Activated CD8-positive, alpha-beta memory T cell treated with anti-CD3 and anti-CD28 coated beads, Interleukin-2, amount 10 ng/mL, durations not matched to agents 7 days and 5 days (primary cell): ENCODE results near the gene PRPF6. TPM values are rescaled to one million over a fixed set of nuclear protein-coding genes. Genes with fewer than 3 reads are reported as not detected.

Experiments
- ATAC-seq: fragments of 150-1000 bp; cut with Tn5 transposase; one replicate; pipeline ENCODE4 v1.10.0; 2021; ENCODE audit warnings: moderate library complexity
- CTCF ChIA-PET: fragments of 350-600 bp; sonication (Branson Sonifier 250); formaldehyde crosslinking; loops from one replicate; lab custom pipeline; 2021; ENCODE audit warnings: antibody characterized with exemption; lab: Charles Lee
- DNase-seq: peaks from one replicate; pipeline ENCODE4 v3.0.0-alpha.2; 2020
- H3K27ac Mint-ChIP-seq: one replicate; pipeline ENCODE4 v1.8.0; 2021; ENCODE audit warnings: mild to moderate bottlenecking, mixed read lengths
- H3K27me3 Mint-ChIP-seq: one replicate; pipeline ENCODE4 v1.8.0; 2021; ENCODE audit warnings: mixed read lengths
- H3K36me3 Mint-ChIP-seq: one replicate; pipeline ENCODE4 v1.8.0; 2021; ENCODE audit warnings: mild to moderate bottlenecking, mixed read lengths
- H3K4me1 Mint-ChIP-seq: one replicate; pipeline ENCODE4 v1.8.0; 2021; ENCODE audit warnings: mixed read lengths
- H3K4me3 Mint-ChIP-seq: one replicate; pipeline ENCODE4 v1.8.0; 2021; ENCODE audit warnings: mild to moderate bottlenecking, moderate library complexity, mixed read lengths
- H3K9me3 Mint-ChIP-seq: one replicate; pipeline ENCODE4 v1.8.0; 2022; ENCODE audit warnings: low read depth, mixed read lengths
- total RNA-seq, 2 experiments: library from RNA; stranded (reverse); gene quantifications; one replicate each; pipeline ENCODE4 v1.2.3, GENCODE V29; 2021

Gene PRPF6
- total RNA-seq, 2 experiments from 2014 or later, result 77.5 to 80.6 TPM

DNA sequence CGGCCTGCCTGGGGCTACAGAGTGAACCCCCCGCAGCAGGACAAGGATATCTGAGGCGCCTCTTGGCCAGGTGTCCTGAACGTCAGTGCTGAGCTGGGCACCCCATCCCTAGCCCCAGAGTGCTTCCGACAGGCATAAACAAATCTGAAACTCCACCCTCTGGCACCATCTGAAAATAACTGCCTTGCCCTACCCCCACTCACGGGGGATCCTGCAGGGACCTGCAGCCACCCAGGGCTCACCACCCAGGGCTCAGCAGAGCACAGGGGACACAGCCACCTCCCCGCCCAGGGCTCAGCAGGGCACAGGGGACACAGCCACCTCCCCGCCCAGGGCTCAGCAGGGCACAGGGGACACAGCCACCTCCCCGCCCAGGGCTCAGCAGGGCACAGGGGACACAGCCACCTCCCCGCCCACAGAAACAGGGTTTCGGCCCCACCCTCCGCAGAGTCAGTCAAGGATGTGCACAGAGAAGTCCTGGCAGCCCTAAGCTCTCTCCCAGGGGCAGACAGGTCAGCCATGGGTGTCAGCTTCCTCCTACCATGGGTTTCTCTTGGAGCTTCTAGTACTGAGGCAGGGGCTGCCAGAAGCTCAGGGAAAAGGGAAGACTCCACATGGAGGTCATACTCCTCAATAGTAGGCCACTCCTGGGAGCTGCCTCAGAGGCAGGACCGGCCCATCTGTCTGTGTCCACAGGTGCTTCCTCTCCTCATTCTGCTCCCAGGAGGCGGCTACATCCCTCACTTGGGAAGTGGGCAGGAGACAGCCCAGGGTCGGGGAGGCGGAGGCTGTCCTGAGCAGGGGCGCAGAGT, 29.3 kb upstream of the PRPF6 start:
- H3K4me3 Mint-ChIP-seq, result no peak overlapping the region
- no peaks in the 10 kb centered on the region for H3K27me3 Mint-ChIP-seq
- DNase-seq, result no peak
- peaks cover 50% of the 10 kb centered on the region for H3K4me1 Mint-ChIP-seq
- no peak overlapping the region for H3K27ac Mint-ChIP-seq
- CTCF ChIA-PET, result interaction anchor here (0.9 to 2.6 kb wide), 4 partner anchors 22 to 413 kb away, joined by 3 to 9 read pairs (median 6); no protein-coding TSS in a partner anchor
- H3K9me3 Mint-ChIP-seq, result no peaks in the 10 kb centered on the region
- no peak for ATAC-seq
- no peaks in the 10 kb centered on the region for H3K36me3 Mint-ChIP-seq

DNA sequence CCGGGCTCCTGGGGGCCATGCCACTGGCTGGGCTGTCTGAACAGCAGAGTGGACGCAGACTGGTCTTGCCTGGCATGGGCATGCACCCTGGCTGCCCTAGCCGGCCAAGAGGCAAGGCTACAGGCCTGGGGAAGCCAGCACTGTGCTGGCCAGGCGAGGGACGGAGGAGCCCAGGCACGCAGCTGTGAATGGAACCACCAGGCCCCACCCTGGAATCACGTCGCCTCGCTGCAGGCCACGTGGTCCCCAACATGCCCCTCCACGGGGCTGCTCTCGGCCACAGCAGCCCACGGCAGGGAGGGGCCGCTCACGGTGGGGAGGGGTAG, 28.8 kb upstream of the PRPF6 start:
- Mint-ChIP-seq H3K27ac (no peak overlapping the region), H3K4me1 (peaks cover 49% of the 10 kb centered on the region), H3K27me3 (no peaks in the 10 kb centered on the region), H3K36me3 (no peaks in the 10 kb centered on the region), H3K9me3 (no peaks in the 10 kb centered on the region), H3K4me3 (no peak overlapping the region)
- no peak for ATAC-seq
- CTCF ChIA-PET, result interaction anchor here (1.8 to 2.6 kb wide), 2 partner anchors 22 to 87 kb away, joined by 5 to 7 read pairs; no protein-coding TSS in a partner anchor
- DNase-seq, result no peak

DNA sequence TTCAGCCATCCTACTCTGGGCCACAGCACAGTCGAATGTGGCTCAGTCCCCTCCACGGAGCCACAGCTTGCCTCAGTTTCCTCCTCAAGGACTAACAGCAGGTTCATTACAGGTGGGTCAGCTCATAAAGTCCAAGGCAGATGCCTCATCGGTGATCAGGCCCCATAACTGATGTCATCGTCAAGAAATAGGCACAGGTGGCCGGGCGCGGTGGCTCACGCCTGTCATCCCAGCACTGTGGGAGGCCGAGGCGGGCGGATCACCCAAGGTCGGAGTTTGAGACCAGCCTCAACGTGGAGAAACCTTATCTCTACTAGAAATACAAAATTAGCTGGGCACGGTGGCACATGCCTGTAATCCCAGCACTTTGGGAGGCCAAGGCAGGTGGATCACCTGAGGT, 28.2 kb upstream of the PRPF6 start:
- H3K4me3 Mint-ChIP-seq, result no peak overlapping the region
- CTCF ChIA-PET, result interaction anchor here (1.8 to 2.6 kb wide), 2 partner anchors 21 to 86 kb away, joined by 5 to 7 read pairs; no protein-coding TSS in a partner anchor
- no peak for ATAC-seq
- peaks cover 49% of the 10 kb centered on the region for H3K4me1 Mint-ChIP-seq
- H3K9me3 Mint-ChIP-seq, result no peaks in the 10 kb centered on the region
- H3K27me3 Mint-ChIP-seq, result no peaks in the 10 kb centered on the region
- no peak for DNase-seq
- H3K27ac Mint-ChIP-seq, result no peak overlapping the region
- H3K36me3 Mint-ChIP-seq, result no peaks in the 10 kb centered on the region

DNA sequence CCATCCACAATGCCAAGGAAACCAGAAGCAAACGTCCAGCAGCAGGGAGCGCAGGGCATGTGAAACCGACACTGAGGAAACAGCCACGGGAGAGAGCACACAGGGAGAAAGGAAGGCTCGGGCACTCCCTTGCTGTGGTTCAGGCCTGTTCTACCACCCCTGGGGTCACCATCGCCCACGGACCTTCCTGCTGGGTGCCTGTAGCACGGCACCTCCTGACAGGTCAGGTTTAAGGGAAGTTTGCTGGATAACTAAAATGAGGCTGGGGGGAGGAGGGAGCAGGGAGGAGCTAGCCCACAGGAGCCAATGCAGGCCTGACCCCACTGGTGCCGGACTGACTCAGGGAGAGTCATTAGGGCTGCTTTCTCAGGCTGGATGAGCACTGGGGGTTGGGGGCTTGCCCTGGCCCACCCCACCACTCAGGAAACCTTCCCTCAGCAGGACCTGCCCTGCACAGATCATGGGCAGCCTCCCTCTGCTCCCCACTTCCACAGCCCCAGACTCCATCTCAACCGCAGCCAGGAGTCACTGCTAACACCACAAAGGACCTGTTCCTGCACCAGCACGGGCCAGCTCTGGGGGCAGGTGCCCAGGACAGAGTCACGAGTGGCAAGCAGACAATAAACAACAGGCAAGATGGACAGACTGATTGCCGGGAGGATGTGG, 27.0 kb upstream of the PRPF6 start:
- no peak for DNase-seq

DNA sequence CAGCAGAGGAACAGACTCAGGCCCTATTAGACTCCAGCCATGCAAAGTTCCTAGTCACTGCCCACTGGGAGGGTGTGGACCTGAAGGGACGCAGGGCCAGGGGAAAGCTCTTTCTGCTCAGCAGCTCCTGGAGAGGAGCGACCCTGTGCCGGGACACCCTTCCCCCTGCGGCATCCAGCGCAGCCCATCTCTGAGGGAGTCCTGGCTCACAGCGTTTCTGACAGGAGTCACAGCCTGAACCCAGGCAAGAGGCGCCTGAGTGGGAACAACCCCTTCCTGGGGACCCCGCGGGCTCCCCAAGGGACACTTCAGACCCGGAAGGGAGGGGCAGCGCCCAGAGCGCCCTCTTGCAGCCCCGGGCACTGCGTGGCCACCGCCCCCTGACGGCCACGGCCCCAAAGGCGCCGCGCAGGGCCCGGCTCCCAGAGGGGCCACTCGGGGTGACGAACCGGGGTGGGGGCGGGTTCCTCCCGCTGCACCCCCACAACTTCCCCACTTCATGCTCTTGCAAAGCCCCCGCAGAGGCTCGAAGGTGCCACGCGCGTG, 25.6 kb upstream of the PRPF6 start:
- H3K27me3 Mint-ChIP-seq, result no peaks in the 10 kb centered on the region
- H3K4me1 Mint-ChIP-seq, result peaks cover 30% of the 10 kb centered on the region
- ATAC-seq, result peak; percentile 21
- peak overlapping the region; percentile 78 for H3K4me3 Mint-ChIP-seq
- CTCF ChIA-PET, result interaction anchor here (0.6 to 2.3 kb wide), 7 partner anchors 12 to 418 kb away, joined by 3 to 18 read pairs (median 4); partner anchors contain the start of gene PTK6
- peak; percentile 69 for DNase-seq
- H3K36me3 Mint-ChIP-seq, result no peaks in the 10 kb centered on the region
- no peaks in the 10 kb centered on the region for H3K9me3 Mint-ChIP-seq
- H3K27ac Mint-ChIP-seq, result peak overlapping the region; percentile 65

More for the DNA sequence above, 27.0 kb upstream of the PRPF6 start:
- Mint-ChIP-seq H3K4me3 (peak overlapping the region; percentile 78), H3K27ac (peak overlapping the region; percentile 66), H3K36me3 (no peaks in the 10 kb centered on the region), H3K9me3 (no peaks in the 10 kb centered on the region), H3K27me3 (no peaks in the 10 kb centered on the region), H3K4me1 (peaks cover 41% of the 10 kb centered on the region)
- ATAC-seq, result no peak
- CTCF ChIA-PET, result interaction anchor here (1.3 to 2.6 kb wide), 3 partner anchors 20 to 85 kb away, joined by 3 to 7 read pairs (median 5); no protein-coding TSS in a partner anchor

DNA sequence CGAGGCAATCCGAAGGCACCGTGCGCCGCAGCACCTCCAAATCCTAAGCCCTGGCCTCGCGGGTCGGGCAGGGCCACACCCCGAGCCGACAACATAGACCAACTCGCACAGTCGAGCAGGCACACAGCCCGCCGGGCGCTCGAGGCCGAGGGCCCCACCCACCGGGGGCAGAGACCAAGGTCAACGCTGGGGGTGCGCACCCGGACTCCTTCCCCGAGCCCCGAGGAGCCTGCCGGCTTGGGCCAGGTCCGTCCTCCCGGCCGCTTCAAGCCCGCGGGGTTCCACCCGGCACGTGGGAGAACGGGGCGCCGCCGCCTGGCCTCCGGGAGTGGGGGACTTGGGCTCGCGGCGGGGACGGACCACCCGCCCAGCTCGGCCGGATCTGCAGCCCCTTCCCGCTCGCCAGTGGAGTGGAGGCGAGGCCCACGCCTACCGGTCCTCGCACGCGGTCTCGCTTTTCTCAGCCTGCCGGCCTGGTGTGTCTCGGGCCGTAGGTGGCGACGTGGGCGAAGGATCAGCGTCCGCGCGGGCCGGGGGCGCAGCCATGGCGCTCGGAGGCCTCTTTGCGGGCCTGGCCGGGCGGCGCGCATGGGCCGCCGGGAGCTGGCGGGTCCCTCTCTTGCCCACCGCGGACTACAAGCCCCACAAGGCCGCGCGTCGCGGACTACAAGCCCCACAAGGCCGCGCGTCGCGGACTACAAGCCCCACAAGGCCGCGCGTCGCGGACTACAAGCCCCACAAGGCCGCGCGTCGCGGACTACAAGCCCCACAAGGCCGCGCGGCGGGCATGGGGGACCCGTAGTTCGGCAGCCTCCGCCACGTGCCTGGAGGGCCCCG, 24.9 kb upstream of the PRPF6 start, which contains the start of gene UCKL1:
TSS of gene UCKL1 (minus strand) at position 590 of the 837 bp plus-strand sequence. CDS start at position 546, 44 bp downstream.
- CTCF ChIA-PET, result interaction anchor here (0.9 to 2.3 kb wide), 16 partner anchors 12 to 435 kb away, joined by 3 to 18 read pairs (median 4); partner anchors contain the start of genes PPDPF, PTK6 and TPD52L2
- peak within 1 kb of the TSS; percentile 78 for H3K4me3 Mint-ChIP-seq
- no peaks in the 10 kb centered on the region for H3K36me3 Mint-ChIP-seq
- H3K9me3 Mint-ChIP-seq, result no peaks in the 10 kb centered on the region
- DNase-seq, result peak; percentile 94
- H3K27me3 Mint-ChIP-seq, result no peaks in the 10 kb centered on the region
- peak within 1 kb of the TSS; percentile 85 for H3K27ac Mint-ChIP-seq
- ATAC-seq, result peak; percentile 83
- H3K4me1 Mint-ChIP-seq, result peaks cover 30% of the 10 kb centered on the region

DNA sequence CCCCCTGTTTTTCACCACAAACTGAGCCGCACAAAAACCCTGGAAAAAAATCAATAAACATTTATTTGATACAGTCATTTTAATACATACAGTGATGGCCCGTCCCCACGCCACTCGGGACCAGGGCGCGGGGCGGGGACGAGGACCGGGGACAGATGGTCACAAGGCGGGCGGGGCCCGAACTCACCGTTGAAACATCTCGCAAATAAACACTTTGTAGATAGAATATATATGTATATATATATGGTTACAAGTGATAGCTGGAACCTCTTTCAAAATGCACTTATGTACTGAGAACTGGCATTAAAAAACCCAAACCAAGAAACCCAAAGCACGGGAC, 24.3 kb upstream of the PRPF6 start:
- DNase-seq (no peak), ATAC-seq (no peak)
- Mint-ChIP-seq H3K36me3 (no peaks in the 10 kb centered on the region), H3K27ac (peak overlapping the region; percentile 85), H3K4me1 (peaks cover 30% of the 10 kb centered on the region), H3K27me3 (no peaks in the 10 kb centered on the region), H3K4me3 (peak overlapping the region; percentile 78), H3K9me3 (no peaks in the 10 kb centered on the region)
- CTCF ChIA-PET, result interaction anchor here (0.9 to 2.3 kb wide), 15 partner anchors 15 to 436 kb away, joined by 3 to 18 read pairs (median 3); partner anchors contain the start of genes PPDPF, PRPF6, PTK6 and TPD52L2

DNA sequence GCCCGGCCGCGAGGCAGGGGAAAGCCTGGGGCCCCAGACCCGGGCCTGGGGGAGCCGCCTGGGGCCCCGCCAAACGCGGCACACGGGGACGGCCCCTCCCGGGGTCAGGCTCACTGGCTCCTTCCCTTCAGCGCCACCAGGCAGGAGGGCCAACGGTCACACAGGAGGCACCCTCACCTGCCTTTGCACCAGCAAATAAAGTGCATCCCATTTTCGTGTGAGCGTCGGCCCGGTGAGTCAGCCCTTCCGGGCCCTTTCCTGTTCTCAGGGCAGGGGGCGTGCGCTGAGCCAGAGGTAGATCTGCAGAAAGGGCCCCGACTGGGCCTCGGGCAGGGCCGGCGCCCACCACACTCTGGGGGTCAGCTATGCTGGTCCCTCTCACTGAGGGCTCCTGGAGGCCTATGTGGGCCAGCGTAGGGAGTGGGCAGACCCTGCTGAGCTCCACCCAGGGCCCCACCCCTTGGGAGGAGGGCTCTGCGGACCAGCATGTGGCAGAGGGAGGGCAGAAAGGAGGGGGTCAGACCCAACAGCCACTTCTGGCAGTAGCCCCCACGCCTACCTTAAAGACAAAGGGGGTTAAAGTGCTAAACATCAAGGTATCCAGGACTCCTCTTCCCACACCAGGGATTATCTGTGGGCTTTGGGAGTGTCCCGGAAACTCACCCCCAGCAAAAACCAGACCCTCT, 23.8 kb upstream of the PRPF6 start:
- Mint-ChIP-seq H3K36me3 (peaks cover under 1% of the 10 kb centered on the region), H3K27me3 (no peaks in the 10 kb centered on the region), H3K4me3 (peak overlapping the region; percentile 57), H3K27ac (peak overlapping the region; percentile 85), H3K9me3 (no peaks in the 10 kb centered on the region), H3K4me1 (peaks cover 30% of the 10 kb centered on the region)
- DNase-seq (peak; percentile 84), ATAC-seq (peak; percentile 49)
- CTCF ChIA-PET, result interaction anchor here (0.6 to 2.3 kb wide), 8 partner anchors 16 to 436 kb away, joined by 3 to 18 read pairs (median 4); partner anchors contain the start of genes PPDPF, PRPF6 and PTK6

DNA sequence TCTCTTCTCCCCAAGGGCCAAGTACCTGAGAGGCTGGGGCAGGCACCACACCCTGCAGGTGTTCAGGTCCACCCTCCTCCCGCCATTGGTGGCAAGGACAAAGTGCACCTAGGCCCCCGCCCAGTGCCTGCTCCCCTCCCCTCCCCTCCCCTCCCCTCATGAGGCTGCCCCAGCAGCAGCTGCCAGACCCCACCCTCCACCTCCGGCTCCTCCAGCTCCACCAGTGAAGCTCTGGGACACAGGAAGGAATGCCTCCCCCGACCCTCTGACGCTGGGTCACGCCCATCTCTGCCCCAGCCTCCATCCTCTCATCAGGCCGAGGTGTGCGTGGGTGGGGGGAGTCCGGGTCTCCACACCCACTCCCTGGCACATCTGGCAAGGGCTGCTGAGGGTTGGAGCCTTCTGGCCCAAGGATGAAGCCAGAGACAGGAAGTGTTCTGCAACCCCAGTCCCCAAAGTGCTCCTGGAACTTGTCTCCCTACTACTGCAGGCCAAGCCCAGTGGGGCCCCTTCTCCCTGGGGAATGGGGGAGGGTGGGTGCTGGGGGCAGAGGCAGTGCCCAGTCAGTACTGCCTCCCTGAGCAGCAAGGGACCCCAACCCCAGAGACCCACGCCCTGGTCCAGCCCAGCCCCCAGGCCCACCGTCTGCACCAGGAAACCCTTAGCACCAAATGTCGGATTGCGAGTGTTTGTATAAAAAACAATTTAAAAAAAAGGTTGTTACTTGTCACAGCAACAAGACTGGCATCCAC, 23.1 kb upstream of the PRPF6 start:
- DNase-seq, result no peak
- CTCF ChIA-PET, result interaction anchor here (0.6 to 2.3 kb wide), 5 partner anchors 16 to 83 kb away, joined by 3 to 18 read pairs (median 4); partner anchors contain the start of gene PRPF6
- peaks cover 3% of the 10 kb centered on the region for H3K36me3 Mint-ChIP-seq

DNA sequence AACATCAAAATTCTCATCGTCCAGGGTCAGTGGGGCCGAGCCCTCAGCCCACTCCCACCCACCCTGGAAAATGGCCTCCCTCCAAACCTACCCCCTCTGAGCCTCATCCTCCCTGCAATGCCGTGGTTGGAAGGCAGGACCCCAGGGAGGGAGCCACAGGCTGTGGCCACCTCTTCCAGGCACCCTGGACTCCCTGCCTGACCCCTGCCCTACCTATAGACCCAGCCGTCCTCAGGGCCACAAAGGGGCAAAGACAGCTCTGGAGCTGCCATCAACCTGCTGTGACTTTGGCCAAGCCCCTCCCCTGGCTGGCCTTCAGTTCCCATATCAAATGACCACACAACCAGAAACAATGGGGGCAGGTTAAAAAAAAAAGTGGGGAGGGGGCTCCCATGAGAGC, 22.5 kb upstream of the PRPF6 start:
- no peak for DNase-seq
- CTCF ChIA-PET, result interaction anchor here (1.2 kb wide), 1 partner anchor 80 kb away, joined by 4 read pairs; no protein-coding TSS in a partner anchor
- no peaks in the 10 kb centered on the region for H3K9me3 Mint-ChIP-seq

More for the DNA sequence above, 23.1 kb upstream of the PRPF6 start:
- H3K9me3 Mint-ChIP-seq, result no peaks in the 10 kb centered on the region
- peak overlapping the region; percentile 85 for H3K27ac Mint-ChIP-seq
- no peaks in the 10 kb centered on the region for H3K27me3 Mint-ChIP-seq
- H3K4me3 Mint-ChIP-seq, result peak overlapping the region; percentile 57
- ATAC-seq, result no peak
- H3K4me1 Mint-ChIP-seq, result peaks cover 30% of the 10 kb centered on the region

DNA sequence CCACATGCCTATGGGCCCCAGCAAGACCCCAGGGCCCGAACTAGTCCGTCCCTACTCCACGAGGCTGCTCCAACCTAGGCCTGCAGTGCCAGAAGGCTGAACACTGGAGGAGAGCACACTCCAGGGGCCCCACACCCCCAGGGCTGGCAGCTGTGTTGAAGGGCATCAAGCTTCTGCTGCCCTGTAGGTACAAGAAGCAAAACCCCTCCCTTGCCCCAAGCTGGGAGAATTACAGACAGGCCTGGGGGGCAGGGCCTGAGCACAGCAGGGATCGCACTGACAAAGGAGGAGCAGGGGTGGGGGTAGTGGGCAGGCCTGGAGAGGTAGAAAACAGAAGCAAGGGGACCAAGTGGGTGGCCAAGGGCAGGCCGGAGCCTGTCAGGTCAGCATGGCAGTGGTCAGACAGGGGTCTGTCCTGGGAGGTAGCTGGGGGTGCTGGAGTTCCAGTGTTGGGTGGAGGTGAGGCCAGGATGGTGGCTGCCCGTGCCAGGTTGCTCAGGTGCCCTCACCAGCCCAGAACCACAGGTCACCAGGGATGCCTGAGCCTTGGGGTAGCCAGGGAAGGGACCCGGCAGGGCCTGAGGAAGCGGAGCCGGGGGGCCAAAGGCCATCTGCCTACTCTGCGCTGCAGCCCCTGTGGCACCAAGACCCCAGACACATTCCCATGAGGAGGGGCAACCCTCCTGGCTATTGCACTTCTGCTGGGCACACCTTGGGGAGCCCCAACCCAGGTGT, 21.8 kb upstream of the PRPF6 start:
- H3K9me3 Mint-ChIP-seq, result no peaks in the 10 kb centered on the region
- ATAC-seq, result no peak

More for the DNA sequence above, 22.5 kb upstream of the PRPF6 start:
- Mint-ChIP-seq H3K27me3 (no peaks in the 10 kb centered on the region), H3K4me3 (no peak overlapping the region), H3K4me1 (peaks cover 28% of the 10 kb centered on the region), H3K36me3 (peaks cover 4% of the 10 kb centered on the region), H3K27ac (no peak overlapping the region)
- no peak for ATAC-seq

More for the DNA sequence above, 21.8 kb upstream of the PRPF6 start:
- no peak overlapping the region for H3K4me3 Mint-ChIP-seq
- no peak for DNase-seq
- CTCF ChIA-PET, result interaction anchor here (1.2 kb wide), 1 partner anchor 79 kb away, joined by 4 read pairs; no protein-coding TSS in a partner anchor
- no peaks in the 10 kb centered on the region for H3K27me3 Mint-ChIP-seq
- peaks cover 4% of the 10 kb centered on the region for H3K36me3 Mint-ChIP-seq
- peaks cover 22% of the 10 kb centered on the region for H3K4me1 Mint-ChIP-seq
- H3K27ac Mint-ChIP-seq, result no peak overlapping the region
